GM18873 (cell line): Measurements from ENCODE around the gene ERMN.
A peak's percentile ranks its signal among the peaks of the same experiment; 100 is the strongest.

ENCODE experiments used
- ATAC-seq: cut with Tn5 transposase; IDR thresholded peaks from one replicate; pipeline ENCODE4 v1.9.1; 2021; ENCODE audit warnings: mild to moderate bottlenecking, moderate library complexity, moderate number of reproducible peaks; ENCODE audit not compliant: unreplicated experiment, low FRiP score

The ERMN gene

DNA sequence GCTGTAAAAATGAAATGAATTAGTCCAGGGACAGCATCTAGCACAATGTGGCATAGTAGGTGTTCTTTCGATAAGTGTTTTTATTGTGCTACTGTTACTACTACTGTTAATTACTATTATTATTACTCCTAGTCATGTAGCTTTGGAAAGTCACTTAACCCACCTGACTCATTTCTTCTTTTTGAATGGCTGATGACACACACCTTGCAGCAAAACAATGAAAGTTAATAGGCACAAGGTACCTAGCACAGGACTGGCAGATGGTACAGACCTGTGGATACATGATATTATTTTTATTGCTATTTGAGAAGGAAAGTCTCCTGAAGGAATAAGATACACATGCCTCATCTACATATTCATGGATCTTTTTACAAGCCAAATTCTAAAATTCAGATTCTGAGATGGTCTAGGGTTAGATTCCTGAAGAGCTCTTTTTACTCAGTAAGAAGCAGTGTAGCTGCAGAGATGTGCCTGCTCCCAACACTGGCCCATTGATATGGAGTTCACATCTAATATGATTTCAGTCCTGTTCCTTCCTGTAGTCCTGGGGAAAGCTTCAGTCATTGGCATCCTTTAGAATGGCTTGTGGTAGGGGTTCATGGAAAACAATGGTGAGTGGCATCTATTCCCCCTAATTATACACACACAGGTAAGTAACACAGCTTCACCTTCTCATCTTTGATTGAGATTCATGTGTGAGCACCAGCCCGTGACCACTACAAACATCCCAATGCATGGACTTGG, 7.9 kb upstream of the ERMN start:
- no peak for ATAC-seq

DNA sequence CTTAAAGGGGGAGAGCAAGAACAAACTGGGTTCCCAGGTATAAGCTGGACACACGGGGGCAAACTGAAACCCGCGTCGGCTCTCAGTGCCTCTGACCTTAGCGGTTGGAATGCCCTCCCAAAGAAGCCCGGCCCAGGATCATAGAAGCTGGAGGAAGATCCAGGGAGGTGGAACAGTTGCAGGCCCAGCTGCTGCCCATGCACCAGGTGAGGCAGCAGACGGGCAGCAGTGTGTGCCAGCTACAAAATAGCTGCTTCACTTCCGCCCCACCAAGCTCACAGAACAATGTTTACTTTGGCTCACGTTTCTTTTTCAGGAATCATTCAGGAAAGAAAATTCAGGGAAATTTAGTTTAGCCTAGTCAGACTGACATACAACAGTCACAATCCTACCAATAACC, 3.9 kb upstream of the ERMN start:
- no peak for ATAC-seq

DNA sequence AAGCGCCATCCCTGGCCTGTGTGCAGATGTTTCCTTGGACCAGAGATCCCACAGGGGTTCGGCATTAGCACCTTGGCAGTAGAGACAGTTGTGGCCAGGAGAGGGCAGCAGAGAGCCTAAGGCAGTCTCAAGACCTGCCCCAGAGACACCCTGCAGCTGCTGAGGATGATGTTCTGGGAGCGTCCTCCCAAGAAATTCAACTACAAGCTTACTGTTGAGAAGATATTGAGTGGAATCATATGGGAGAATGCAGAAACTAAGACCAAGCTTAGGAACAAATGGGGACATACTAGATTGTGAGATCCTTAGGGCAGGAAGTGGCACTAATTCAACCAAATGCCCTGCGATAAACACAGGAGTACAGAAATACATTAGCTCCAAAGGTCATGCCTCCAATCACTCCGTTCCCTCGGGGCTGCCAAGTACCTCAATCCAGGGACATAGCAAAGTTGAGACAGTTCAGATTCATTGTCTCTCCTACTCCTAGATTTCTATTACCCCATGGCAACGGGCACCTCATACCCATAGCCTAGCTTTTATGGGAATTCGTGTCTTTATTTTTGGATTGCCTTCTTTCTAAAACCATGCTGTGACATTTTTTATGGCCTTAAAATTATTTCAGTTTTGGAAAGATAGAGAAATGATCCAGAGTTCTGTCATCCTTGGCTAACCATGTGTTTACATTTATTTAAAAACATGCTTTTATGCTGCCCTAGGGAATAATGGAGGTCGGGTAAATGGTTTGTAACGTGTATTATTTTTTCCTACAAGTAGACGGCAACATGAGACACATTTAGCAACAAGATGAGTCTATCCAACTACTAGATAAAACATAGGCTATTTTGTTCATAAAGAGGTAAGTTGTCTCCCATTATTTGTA, 2.2 kb upstream of the ERMN start:
- peak; percentile 94 for ATAC-seq

DNA sequence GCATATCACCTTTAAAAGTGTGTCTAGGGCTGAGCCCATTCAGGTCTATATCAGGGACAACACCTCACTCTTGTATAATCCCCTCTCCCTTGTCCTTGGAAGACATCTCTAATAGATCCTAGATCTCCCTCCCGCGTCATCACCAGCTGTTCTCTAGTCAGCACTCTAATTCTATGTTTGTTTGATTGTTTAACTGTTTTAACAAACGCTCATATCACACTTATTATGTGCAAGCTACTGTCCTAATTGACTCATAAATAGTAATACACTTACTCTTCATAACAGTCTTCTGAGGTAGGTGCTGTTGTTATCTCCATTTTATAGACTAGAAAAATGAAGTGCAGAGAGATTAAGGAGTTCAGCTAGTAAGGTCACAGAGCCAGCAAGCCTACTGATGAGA, 1.6 kb upstream of the ERMN start:
- peak; percentile 26 for ATAC-seq

DNA sequence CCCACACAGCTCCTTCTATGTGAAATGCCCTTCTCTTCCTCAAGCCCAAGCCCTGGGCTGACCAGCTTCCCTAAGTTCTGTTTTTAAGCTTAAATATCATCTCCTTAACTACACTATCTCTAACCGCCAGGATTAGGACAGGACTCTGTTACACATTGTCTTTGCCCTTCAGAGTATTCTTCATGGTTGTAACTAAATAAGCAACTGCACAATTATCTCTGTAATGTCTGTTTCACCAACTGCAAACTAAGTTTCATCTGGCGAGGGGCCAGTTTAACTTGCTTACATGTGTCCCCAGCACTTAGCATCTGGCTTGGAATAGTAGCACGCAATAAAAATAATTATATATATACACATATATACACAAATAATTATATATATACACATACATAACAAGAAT, 1.1 kb upstream of the ERMN start:
- ATAC-seq = no peak

DNA sequence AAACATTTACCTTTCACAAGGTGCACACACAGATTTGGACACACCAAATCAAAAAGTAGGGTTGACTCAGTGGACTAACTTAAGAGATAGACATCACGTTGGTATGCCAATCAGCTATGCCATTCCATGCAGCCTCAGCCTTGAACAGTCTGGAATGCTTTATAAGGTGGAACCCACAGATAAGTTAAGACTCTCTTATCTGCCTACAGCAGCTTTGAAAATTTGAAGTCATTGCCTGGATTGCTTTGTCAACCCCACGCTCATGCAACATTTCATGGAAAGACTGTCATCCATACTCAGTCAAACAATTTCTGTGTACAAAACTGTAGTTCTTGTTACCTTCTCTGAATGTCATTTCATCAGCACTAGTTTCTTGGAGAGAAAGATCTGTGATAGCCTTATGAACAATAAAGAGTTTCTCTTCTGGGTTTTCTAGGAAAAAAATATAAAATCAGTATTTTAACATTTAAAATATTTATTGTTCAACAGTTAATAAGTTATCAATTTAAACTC, 1.2 kb downstream of the ERMN start:
- ATAC-seq = no peak

DNA sequence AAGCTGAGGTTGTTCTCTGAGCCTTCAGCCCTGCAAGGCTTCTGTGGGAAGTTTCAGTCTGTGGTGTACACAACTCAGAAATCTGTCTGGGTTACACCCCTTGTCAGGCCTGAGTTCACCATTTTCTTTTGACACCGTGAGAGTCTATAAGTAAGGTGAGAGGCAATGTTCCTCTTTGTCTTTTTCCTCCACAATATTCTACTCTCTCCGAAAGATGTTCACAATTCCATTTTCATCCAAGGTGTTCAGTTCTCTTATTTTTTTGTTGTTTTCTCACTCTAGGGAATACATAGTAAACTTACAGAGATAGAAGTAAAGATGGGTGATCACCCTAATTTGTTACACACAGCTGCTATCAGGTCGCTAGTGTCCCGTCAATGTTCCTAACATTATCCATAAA, 3.2 kb downstream of the ERMN start:
- ATAC-seq = no peak

DNA sequence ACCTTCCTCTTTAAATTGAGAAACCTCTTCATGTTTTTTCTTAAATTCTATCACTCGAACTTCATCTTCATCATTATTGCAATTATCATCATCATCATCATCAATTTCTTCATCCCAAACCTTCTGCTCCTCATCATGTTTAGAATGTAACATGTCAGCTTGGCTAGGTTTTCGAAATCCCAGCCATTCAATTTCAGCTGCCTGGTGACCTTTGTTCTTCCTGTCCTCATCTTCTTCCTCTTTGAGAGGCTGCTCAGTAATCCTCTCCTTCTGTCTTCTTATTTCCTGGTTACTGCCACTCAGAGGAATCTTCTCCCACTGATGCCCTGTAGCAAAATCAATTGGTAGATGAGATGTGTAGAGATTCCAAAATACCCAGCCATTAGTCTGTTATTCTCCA, 4.2 kb downstream of the ERMN start:
- ATAC-seq = no peak

DNA sequence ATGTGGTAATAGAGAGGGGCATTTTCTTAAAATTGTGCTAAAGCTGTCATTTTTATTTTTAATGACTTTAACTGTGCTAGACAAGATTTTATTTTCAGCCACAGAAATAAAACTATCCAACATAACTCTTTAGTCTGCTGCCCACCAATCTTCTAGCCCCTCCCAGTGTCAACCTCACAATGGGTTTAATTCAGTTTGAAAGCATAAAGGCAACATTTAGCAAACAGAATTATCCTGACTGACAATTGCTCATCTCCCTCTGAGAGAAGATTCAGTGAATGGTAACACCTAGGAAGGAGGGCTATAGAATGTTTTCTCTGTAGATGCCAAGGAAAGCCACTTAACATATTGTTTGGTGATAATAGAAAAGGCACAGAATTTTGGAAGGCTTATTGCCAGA, 5.2 kb downstream of the ERMN start:
- no peak for ATAC-seq

DNA sequence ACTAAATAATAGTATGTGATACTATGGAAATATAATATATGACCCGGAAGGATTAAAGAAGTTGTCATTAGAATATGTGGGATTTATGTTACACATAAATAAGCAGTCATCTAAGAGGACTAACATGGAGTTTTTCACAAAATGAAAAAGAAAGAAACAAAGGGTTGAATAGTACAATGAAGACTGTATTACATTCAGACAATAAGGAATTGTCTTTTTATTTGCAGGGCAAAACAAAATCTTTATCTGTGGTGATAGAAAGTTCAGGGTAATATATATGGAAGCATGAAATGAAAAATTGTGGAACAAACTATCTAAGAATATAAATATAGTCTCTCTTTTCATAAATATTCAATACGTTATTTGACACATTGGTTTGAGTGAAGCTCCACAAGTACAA, 5.8 kb downstream of the ERMN start:
- no peak for ATAC-seq

DNA sequence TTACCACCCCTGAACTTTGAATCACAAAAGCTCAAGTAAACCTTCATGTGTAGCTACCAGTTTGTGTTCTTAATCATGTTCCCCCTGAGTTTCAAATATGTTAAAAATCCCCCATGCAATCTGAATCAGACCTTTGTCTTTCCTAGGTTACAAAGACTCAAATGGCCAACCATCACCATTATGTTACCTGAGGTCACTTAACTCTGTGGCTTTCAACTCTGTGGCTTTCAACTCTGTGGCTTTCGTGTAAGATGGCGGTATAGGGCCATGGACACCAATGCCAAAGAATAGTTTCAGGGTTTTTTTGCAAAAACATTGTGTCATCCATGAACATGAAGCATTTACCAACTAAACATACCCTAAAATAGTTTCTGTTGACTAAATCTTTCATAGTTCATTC, 6.7 kb downstream of the ERMN start:
- no peak for ATAC-seq

DNA sequence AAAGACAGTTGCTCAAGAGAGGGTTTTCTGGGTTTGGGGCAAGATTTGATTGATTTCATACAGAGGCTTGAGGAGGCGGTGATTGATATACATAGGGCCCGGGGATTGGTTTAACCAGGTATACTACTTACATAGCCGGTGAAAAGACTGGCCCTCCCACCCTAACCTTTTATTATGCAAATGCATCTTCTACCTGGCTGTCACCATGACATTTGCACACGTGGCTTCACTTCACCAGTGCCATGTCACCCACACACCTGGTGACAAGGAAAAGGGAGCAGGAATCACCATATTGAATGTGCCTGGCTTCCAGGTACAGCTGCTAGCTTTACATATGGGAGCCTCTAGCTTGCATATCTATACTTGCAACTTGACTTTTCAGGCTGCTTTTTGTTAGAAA, 9.7 kb downstream of the ERMN start:
- no peak for ATAC-seq

DNA sequence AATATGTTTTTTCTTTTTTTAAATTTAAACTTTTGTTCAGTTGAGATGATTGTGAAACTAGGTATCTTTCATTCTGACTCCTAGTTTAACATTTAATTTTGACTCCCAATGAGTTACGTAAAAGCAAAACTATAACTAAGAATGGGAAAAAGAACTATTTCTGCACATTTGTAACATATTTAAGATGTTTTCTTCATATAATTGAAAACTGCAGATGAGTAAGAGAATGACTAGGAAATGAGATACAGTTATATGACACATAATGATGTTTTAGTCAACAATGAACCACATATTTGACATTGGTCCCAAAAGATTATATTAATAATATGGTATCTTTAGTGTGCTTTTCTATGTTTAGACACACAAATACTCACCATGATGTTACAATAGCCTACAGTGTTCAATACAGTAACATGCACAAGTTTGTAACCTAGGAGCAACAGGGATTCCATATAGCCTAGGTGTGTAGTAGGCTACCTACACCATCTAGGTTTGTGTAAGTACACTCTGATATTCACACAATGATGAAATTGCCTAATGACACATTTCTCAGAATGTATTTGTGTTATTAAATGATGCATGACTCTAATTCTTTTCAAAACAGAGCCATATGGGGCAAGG, 12.6 kb downstream of the ERMN start:
- peak; percentile 58 for ATAC-seq

DNA sequence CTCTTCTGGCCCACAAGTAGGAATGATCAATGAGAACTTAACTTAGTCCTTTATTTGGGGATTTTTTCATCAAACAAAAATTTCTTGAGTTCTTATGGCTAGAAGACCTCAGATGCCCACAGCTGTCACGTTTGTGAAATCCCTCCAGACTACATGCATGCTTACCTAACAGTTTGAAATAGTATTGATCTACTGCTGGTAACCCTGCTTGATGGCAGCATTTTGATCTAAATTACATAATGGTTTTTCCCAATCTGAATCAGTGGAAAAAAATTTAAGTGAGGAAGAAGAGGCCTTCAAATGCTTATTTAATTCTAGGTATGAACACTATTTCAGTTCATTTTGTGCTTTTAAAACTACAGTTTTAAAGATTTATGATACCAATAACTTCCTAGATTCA, 13.9 kb downstream of the ERMN start:
- no peak for ATAC-seq

DNA sequence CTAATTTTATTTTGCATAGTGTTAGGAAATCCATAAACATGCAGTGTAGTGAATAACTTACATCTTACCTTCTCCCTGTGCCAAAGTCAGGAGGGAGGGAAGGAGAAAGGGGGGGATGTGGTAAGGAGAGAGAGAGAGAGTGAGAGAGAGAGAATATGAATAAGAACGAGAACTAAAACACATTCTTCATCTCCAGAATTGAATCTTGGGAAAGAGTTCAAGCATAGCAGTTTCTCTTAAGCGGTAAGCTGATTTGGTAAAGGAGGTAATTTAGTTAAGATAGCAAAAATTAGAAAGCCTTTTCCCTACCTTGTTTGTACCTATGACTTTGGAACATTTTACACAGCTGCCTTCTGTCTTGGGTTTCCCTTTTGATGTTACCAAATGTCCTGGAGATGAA, 15.7 kb downstream of the ERMN start:
- ATAC-seq = no peak

DNA sequence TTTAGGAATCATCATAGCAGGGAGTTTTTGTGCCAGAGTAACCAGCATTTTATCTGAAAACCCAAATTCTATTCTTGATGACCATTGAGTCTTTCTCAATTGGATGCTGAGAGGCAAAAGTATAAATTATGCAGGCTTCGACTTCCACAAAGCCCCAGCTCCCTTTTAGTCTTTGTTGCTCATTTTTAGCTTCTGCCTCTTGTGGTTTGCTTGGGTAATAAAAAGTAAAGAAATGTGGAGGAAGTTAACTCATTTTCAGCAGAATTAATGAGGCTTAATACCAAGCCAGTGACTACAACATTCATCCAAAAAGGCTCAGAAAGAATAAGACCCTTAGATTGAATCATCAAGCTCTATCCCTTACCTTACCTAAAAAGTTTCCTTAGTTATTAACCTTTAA, 18.6 kb downstream of the ERMN start:
- ATAC-seq = no peak

DNA sequence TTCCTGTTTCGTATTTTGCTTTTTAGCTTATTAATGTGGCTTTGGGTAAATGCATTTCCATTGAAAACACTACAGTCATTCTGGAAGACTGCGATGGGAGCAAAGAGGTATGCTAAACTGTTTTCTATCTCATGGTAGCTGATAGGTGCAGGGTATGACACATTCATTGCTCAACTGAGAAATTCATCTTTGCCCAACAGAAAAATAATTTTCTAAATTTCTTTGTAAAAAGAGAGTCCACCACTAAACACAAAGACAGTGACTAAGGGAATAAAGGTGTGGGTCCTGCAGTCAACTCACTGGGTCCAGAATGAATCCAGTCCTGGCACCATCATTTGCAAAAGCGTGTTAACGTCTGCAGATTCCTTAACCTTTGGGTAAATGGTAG, 19.9 kb downstream of the ERMN start:
- ATAC-seq = no peak

DNA sequence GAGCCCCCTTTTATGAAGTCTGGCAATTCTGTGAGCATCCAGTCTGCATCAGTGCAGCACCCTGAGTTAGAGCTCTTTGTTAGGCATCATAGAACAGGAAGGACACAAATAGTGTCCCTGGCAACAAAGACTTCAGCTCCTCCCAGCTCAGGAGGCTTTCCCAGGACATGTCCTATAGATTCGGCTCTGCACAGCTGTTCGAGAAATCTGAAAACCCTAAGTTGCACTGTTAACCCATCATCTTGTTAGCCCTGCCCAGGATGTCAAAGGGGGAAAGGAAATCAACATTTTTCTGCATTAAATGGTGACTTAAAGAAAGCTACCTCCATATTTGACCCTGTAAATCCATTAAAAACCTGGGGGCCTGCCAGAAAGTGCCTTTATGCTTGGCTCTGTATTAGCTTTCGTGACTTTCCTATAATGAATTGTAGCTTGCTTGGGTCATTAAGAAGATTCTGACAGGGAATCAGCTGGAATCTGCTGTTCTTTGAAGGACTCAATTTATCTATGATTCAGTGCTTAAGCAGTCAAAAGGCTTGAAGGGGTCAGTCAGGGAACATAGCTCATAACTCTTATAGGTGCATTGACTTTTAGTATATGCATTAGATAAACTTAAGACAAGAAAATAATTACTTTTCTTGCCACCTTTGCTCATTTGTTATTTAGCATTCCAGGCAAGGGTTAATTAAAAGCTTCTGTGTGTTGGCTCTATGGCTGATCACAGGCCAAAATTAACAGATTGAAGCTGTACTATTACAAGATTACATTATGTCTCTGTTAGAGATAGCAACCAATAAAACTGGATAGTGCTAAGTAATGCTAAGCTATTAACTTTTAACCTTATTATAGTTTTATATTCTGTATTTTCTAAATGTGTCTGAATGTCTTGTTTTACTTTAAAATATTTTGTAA, 20.6 kb downstream of the ERMN start:
- no peak for ATAC-seq

DNA sequence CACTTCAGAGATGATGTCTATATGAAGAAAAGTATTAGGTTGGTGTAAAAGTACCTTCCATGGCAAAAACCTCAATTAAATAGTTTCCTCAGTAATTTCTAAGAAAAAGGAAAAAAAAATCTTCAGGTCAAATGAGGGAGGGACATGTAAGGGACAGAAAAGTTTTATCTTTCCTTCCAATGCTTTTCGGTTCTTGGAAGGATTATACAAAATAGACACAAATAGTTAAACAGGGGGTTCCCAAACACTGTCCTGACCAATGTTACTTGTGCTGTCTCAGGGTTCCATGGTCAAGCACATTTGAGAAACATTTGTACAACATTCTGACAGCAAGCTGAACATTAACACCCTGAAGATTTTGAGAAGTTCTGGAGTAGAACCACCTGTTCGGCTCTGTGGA, 22.0 kb downstream of the ERMN start:
- ATAC-seq = no peak

DNA sequence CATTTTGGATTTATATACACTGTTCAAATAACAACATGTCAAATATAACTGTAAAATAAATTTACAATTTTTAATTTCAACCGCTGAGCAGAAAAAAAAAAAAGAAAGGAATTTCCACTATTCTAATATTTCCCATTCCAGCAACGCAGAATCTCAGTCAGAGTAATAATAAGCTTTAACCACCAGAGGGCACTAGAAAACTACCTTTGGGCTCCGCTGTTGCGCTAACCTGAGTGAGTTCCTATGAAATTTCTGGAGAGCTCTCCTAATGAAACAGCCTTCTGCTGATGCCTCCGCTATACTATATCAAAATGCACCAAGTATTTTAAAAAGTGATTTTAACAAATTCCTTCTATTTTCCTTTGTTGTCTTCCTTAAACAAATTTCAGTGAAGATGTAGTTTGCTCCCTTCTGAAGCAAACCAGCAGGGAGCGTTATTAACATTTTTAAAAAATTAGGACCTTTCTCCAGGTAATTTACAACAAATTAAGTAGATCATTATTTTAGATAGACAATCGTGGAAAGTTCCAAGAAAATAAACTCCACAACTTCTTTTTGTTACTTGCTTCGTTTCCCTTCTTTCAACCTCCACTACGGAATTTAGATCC, 23.0 kb downstream of the ERMN start:
- ATAC-seq = peak; percentile 68
